Tibial artery (tissue), 4 donors: Measurements from ENCODE around the gene FHDC1.

Experiments
- DNase-seq, 2 donors: peaks; one replicate each; pipeline ENCODE4 v3.0.0-alpha.2; 2019
- H3K27ac ChIP-seq, 2 donors: fragments of 200-600 bp; sonication (generic) in 1 of 2; 1 replicate in 1 of 2; 2 replicates in 1 of 2; pipeline ENCODE4 v1.5.1; 2018 to 2019; ENCODE audit warnings: mild to moderate bottlenecking in 1 of 2
- H3K27me3 ChIP-seq, 2 donors: fragments of 200-600 bp; sonication (generic) in 1 of 2; one replicate each; pipeline versions ENCODE4 v1.5.1 to v1.6.0; 2016 to 2019
- H3K36me3 ChIP-seq, 3 donors: fragments of 200-600 bp; sonication (generic) in 2 of 3; one replicate each; pipeline ENCODE4 v1.5.1; 2016 to 2019; ENCODE audit warnings: mild to moderate bottlenecking in 2 of 3
- H3K4me1 ChIP-seq, 4 donors: fragments of 200-600 bp; sonication (generic) in 2 of 4; 1 replicate in 3 of 4; 2 replicates in 1 of 4; pipeline ENCODE4 v1.5.1; 2016 to 2019
- H3K4me3 ChIP-seq, 2 donors: fragments of 200-600 bp; sonication (generic) in 1 of 2; 1 replicate in 1 of 2; 2 replicates in 1 of 2; pipeline ENCODE4 v1.5.1; 2018 to 2019; ENCODE audit warnings: mild to moderate bottlenecking in 2 of 2
- H3K9me3 ChIP-seq, 3 donors: fragments of 200-600 bp; sonication (generic) in 1 of 3; one replicate each; pipeline ENCODE4 v1.5.1; 2016 to 2019
- intact Hi-C: fragments of 100-400 bp; cut with DNase I; formaldehyde crosslinking; loops from one replicate; pipeline ENCODE4 v1.15.0; 2023; ENCODE audit warnings: low total_unique reads
- TF ChIP-seq, protein P1 (sequence below), 2 experiments: fragments of 200-600 bp in 1 of 2; fragments of 450-650 bp in 1 of 2; IDR thresholded peaks; one replicate each; pipeline ENCODE4 v1.5.1; 2017 to 2019; ENCODE audit warnings: antibody characterized with exemption in 2 of 2, mild to moderate bottlenecking in 1 of 2, moderate library complexity in 1 of 2

FHDC1 gene

DNA sequence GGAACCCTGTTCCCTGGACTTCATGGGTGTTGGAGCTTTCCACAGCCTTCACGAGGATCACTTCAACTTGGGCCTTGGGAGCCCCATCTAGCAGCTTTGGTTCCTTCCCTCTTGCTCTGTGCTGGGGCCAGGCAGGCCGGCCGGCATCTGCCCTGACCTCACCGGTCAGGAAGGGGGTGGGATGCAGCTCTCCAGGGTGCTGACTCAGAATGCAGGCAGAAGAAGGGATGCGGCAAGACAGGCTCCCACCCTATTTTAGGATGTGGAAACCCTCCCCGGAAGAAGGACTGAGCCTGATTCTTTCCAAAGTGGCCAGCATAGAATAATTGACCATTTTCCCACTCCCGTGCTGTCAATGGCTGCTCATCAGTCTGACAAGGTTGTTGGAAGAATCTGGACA lies 47.1 kb downstream of the FHDC1 start:
- TF ChIP-seq, protein P1, sequence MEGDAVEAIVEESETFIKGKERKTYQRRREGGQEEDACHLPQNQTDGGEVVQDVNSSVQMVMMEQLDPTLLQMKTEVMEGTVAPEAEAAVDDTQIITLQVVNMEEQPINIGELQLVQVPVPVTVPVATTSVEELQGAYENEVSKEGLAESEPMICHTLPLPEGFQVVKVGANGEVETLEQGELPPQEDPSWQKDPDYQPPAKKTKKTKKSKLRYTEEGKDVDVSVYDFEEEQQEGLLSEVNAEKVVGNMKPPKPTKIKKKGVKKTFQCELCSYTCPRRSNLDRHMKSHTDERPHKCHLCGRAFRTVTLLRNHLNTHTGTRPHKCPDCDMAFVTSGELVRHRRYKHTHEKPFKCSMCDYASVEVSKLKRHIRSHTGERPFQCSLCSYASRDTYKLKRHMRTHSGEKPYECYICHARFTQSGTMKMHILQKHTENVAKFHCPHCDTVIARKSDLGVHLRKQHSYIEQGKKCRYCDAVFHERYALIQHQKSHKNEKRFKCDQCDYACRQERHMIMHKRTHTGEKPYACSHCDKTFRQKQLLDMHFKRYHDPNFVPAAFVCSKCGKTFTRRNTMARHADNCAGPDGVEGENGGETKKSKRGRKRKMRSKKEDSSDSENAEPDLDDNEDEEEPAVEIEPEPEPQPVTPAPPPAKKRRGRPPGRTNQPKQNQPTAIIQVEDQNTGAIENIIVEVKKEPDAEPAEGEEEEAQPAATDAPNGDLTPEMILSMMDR (IDR thresholded peaks at IDR 0.05) = no peak
- no peak overlapping the region for H3K27ac ChIP-seq
- peaks cover 0 to 5% of the 10 kb centered on the region in 2 donors for H3K27me3 ChIP-seq
- H3K36me3 ChIP-seq = no peaks in the 10 kb centered on the region
- no peak for DNase-seq
- no peaks in the 10 kb centered on the region for H3K9me3 ChIP-seq
- intact Hi-C loops = no loop called here
- H3K4me1 ChIP-seq = no peaks in the 10 kb centered on the region
- no peak overlapping the region for H3K4me3 ChIP-seq

- H3K9me3 ChIP-seq = no peaks in the 10 kb centered on the region
- H3K4me3 ChIP-seq = no peak overlapping the region
- no peaks in the 10 kb centered on the region for H3K4me1 ChIP-seq
- no peak for DNase-seq
- H3K27me3 ChIP-seq = peaks cover 0 to 5% of the 10 kb centered on the region in 2 donors
- intact Hi-C loops = no loop called here
- no peaks in the 10 kb centered on the region for H3K36me3 ChIP-seq
- H3K27ac ChIP-seq = no peak overlapping the region
- TF ChIP-seq, protein P1 (IDR thresholded peaks at IDR 0.05) = no peak
Observed at GRCh38 chr4:152983774-152984411, 47.8 kb downstream of the FHDC1 start.

DNA sequence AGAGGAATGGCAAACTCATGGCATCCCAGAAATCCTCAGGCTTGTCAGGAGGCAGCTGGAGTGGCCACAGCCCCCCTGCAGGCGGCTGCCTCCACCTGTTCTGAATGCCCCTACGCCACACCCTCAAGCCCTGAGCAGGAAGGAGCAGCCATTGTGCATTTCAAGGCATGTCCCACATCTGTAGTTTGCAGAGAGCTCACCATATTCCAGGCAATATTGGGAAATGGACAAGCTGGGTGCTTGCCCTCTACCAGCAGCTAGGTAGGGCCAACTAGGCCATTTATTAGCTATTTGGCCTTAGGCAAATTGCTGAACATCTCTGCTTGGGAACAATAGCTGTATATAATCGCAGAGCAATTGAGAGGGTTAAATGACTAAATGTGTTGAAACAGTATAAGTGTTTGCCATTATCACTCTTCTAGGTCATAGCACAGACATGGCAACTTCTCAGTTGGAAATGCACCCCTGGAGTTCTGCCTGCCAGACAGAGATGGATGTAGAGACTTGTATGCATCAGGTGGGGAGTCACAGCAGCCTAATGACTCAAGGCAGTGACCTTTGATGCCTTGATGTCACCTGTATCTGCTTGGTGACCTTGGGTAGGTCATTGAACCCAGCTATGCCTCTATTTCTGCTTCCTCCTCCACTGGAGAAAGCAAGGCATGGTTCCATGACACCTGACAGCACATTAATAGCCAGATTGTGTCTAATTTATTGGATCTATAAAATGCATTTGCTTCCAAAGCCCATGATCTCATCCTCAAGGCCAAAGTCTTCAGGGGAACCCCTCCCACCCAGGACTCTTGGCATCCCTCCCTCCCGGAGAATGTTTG lies 52.8 kb downstream of the FHDC1 start:
- DNase-seq = peak in 1 of 2 donors; percentile 15

GRCh38 chr4:152989554-152989970 lies 53.4 kb downstream of the FHDC1 start:
- no peaks in the 10 kb centered on the region for H3K36me3 ChIP-seq
- no peak for DNase-seq
- no peaks in the 10 kb centered on the region for H3K9me3 ChIP-seq
- TF ChIP-seq, protein P1 (IDR thresholded peaks at IDR 0.05) = no peak
- H3K27me3 ChIP-seq = peaks cover 0 to under 1% of the 10 kb centered on the region in 2 donors
- no peaks in the 10 kb centered on the region for H3K4me1 ChIP-seq
- intact Hi-C loops = no loop called here
- no peak overlapping the region for H3K4me3 ChIP-seq
- H3K27ac ChIP-seq = no peak overlapping the region

More for the DNA sequence above, 52.8 kb downstream of the FHDC1 start:
- peaks cover 0 to 5% of the 10 kb centered on the region in 2 donors for H3K27me3 ChIP-seq
- no peaks in the 10 kb centered on the region for H3K4me1 ChIP-seq
- H3K9me3 ChIP-seq = no peaks in the 10 kb centered on the region
- no peaks in the 10 kb centered on the region for H3K36me3 ChIP-seq
- H3K4me3 ChIP-seq = no peak overlapping the region
- TF ChIP-seq, protein P1 (IDR thresholded peaks at IDR 0.05) = no peak
- intact Hi-C loops = no loop called here
- H3K27ac ChIP-seq = no peak overlapping the region

- DNase-seq = no peak
- no peak overlapping the region for H3K4me3 ChIP-seq
- TF ChIP-seq, protein P1 (IDR thresholded peaks at IDR 0.05) = no peak
- H3K4me1 ChIP-seq = peaks cover 0 to 3% (median 0%) of the 10 kb centered on the region in 4 donors
- no peak overlapping the region for H3K27ac ChIP-seq
- H3K27me3 ChIP-seq = no peaks in the 10 kb centered on the region
- intact Hi-C loops = no loop called here
- no peaks in the 10 kb centered on the region for H3K9me3 ChIP-seq
- no peaks in the 10 kb centered on the region for H3K36me3 ChIP-seq
Observed at GRCh38 chr4:152990471-152991131, 54.5 kb downstream of the FHDC1 start.
